HepG2 (cell line): ENCODE measurements around the gene FXR2. TPM values are rescaled to one million over a fixed set of nuclear protein-coding genes. Genes with fewer than 3 reads are reported as not detected.

Experiments
- AFF4 ChIP-seq: sonication (generic); formaldehyde crosslinking; IDR thresholded peaks from 2 replicates; pipeline ENCODE4 v1.4.0; 2020; ENCODE audit warnings: missing genetic modification reagents
- DNMT1 ChIP-seq: sonication (generic); formaldehyde crosslinking; IDR thresholded peaks from 2 replicates; pipeline ENCODE4 v1.5.1; 2020; ENCODE audit warnings: mild to moderate bottlenecking, missing genetic modification reagents
- ETS1 ChIP-seq: sonication (generic); formaldehyde crosslinking; IDR thresholded peaks from 2 replicates; pipeline ENCODE4 v1.4.0; 2020; ENCODE audit warnings: missing genetic modification reagents
- GTF3A ChIP-seq: sonication (generic); formaldehyde crosslinking; conservative IDR thresholded peaks from 2 replicates; pipeline ENCODE4 v1.4.0; 2020; ENCODE audit warnings: mild to moderate bottlenecking, missing genetic modification reagents
- NFYC ChIP-seq: IDR thresholded peaks from 2 replicates; pipeline ENCODE4 v1.6.1; 2016; ENCODE audit warnings: missing genetic modification reagents, missing compliant biosample characterization
- SCMH1 ChIP-seq: sonication (generic); formaldehyde crosslinking; IDR thresholded peaks from 2 replicates; pipeline ENCODE4 v1.9.0; 2021; ENCODE audit warnings: missing genetic modification reagents, mild to moderate bottlenecking, borderline replicate concordance
- SNAPC4 ChIP-seq: sonication (generic); formaldehyde crosslinking; IDR thresholded peaks from 2 replicates; pipeline ENCODE4 v1.4.0; 2020; ENCODE audit warnings: mild to moderate bottlenecking, missing genetic modification reagents
- ZNF263 ChIP-seq: sonication (generic); formaldehyde crosslinking; IDR thresholded peaks from 2 replicates; pipeline ENCODE4 v1.4.0; 2020; ENCODE audit warnings: missing genetic modification reagents
- ZNF414 ChIP-seq: sonication (generic); formaldehyde crosslinking; IDR thresholded peaks from 2 replicates; pipeline ENCODE4 v1.5.0; 2020; ENCODE audit warnings: missing genetic modification reagents
- ZNF513 ChIP-seq: sonication (generic); formaldehyde crosslinking; conservative IDR thresholded peaks from 2 replicates; pipeline ENCODE4 v1.5.0; 2020; ENCODE audit warnings: missing genetic modification reagents
- ZNF597 ChIP-seq: sonication (generic); formaldehyde crosslinking; IDR thresholded peaks from 2 replicates; pipeline ENCODE4 v1.5.0; 2020; ENCODE audit warnings: missing genetic modification reagents
- ZNF672 ChIP-seq: sonication (generic); formaldehyde crosslinking; IDR thresholded peaks from 2 replicates; pipeline ENCODE4 v1.8.1; 2022; ENCODE audit warnings: missing genetic modification reagents
- ZNF746 ChIP-seq: sonication (generic); formaldehyde crosslinking; IDR thresholded peaks from 2 replicates; pipeline ENCODE4 v1.8.0; 2022; ENCODE audit warnings: mild to moderate bottlenecking, missing genetic modification reagents
- polyA plus RNA-seq, 8 experiments: library from polyadenylated mRNA; depleted of rRNA in 3 of 8; stranded (reverse) in 7 of 8; unstranded in 1 of 8; fragments of >200 nt; fragmentation: Illumina TruSeq in 4 of 8; extraction: Trizol in 4 of 8; gene quantifications; 2 replicates each; pipeline versions ENCODE4 v1.2.1 to v1.2.3, GENCODE V29; 2011 to 2016; ENCODE audit warnings: low read depth in 4 of 8, missing spikeins in 1 of 8, mixed read lengths in 1 of 8; ENCODE audit not compliant: insufficient read depth in 1 of 8
- total RNA-seq, 5 experiments: library from RNA; depleted of rRNA; stranded (reverse); fragments of >200 nt; fragmentation: Illumina TruSeq; extraction: Trizol; gene quantifications; 2 replicates each; pipeline ENCODE4 v1.2.3, GENCODE V29; 2016; ENCODE audit warnings: low read depth in 1 of 5

Gene FXR2
- total and polyA plus RNA-seq, 2 of the 13 experiments (the other 11 are each of a cell fraction or from before 2014, with no cell fraction given), result 20.9 to 24.4 TPM

GRCh38 chr17:7583253-7584109 is 31.2 kb downstream of the FXR2 start, which contains the start of gene MPDU1 (continued):
- TF ChIP-seq ZNF513 (CRISPR knock-in tag), result 0 out of 2 replicates have a peak, but pooled peaks have one; percentile 26
- peak; percentile 67; the same call in 1 of the 2 replicates for TF ChIP-seq ZNF746
- TF ChIP-seq SCMH1 (CRISPR knock-in tag), result no peak
- no peak for TF ChIP-seq DNMT1 (CRISPR knock-in tag)
- no peak for TF ChIP-seq ZNF597 (CRISPR knock-in tag)
- TF ChIP-seq AFF4 (CRISPR knock-in tag), result no peak; the same call in 1 of the 2 replicates
- no peak; the same call in 1 of the 2 replicates for TF ChIP-seq ZNF263 (CRISPR knock-in tag)
- TF ChIP-seq NFYC, result peak; percentile 43
- TF ChIP-seq SNAPC4 (CRISPR knock-in tag), result no peak
- 0 out of 2 replicates have a peak, but pooled peaks have one; percentile 81 for TF ChIP-seq ETS1
- TF ChIP-seq GTF3A, result no peak
- no peak for TF ChIP-seq ZNF414 (CRISPR knock-in tag)
- TF ChIP-seq ZNF672 (CRISPR knock-in tag), result no peak
